ENCODE measurements around the gene LAG3. TPM values are rescaled to one million over a fixed set of nuclear protein-coding genes. Genes with fewer than 3 reads are reported as not detected.

The LAG3 gene
- total and polyA plus RNA-seq, 10 of the 15 experiments (the other 5 are each of a cell fraction or from before 2014, with no cell fraction given) = 0.52 to 4.2 (median 1.0) TPM; not detected in 1

DNA sequence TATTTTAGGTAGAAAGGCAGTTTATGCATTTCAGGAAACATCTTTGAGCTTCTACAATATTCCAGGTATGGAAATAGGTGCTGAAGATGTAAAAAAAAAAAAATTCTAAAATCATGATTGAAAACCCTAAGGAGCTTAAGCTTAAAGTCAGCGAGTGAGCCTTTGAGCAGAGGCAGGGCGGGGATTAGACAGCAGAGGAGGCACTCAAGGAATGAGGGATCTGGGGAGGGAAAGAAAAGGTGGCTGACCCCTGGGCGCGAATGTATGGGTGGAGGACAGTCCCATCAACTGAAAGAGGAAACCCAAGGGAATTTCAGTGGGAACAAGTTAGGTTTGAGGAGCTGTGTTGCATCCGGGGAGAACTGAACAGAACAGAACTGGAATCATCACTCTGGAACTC lies 12.6 kb upstream of the LAG3 start (continued):
- TF ChIP-seq GABPA (IDR thresholded peaks at IDR 0.05; ENCODE audit: low read depth) (no peak), PAX5 (IDR thresholded peaks at IDR 0.05; ENCODE audit: borderline replicate concordance, low read depth, low read length) (no peak), BRCA1 (IDR thresholded peaks at IDR 0.05; ENCODE audit: low read depth, low read length) (no peak), EGR1 (IDR thresholded peaks at IDR 0.05; ENCODE audit: borderline replicate concordance in 1 of 2, low read depth in 2 of 2, low read length in 2 of 2) (no peak), ZSCAN29 (IDR thresholded peaks at IDR 0.05) (no peak), CREB1 (IDR thresholded peaks at IDR 0.05; ENCODE audit: low read depth) (no peak), ZBTB4 (CRISPR knock-in tag; IDR thresholded peaks at IDR 0.05) (no peak), LARP7 (IDR thresholded peaks at IDR 0.05) (no peak), SUPT20H (IDR thresholded peaks at IDR 0.05; ENCODE audit: borderline replicate concordance, control insufficient read depth, low read depth, low read length) (no peak)
- TF ChIP-seq, protein P1, sequence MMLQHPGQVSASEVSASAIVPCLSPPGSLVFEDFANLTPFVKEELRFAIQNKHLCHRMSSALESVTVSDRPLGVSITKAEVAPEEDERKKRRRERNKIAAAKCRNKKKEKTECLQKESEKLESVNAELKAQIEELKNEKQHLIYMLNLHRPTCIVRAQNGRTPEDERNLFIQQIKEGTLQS (IDR thresholded peaks at IDR 0.05; ENCODE audit: borderline replicate concordance, extremely low read depth, low read depth, low read length) = no peak
- TF ChIP-seq, protein P2, sequence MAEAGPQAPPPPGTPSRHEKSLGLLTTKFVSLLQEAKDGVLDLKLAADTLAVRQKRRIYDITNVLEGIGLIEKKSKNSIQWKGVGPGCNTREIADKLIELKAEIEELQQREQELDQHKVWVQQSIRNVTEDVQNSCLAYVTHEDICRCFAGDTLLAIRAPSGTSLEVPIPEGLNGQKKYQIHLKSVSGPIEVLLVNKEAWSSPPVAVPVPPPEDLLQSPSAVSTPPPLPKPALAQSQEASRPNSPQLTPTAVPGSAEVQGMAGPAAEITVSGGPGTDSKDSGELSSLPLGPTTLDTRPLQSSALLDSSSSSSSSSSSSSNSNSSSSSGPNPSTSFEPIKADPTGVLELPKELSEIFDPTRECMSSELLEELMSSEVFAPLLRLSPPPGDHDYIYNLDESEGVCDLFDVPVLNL (IDR thresholded peaks at IDR 0.05; ENCODE audit: low read depth, low read length) = no peak

Measured in GM12878 (cell line).